Gastrocnemius medialis (tissue), 4 donors: ENCODE measurements around the gene ZSWIM4. TPM values are rescaled to one million over a fixed set of nuclear protein-coding genes. Genes with fewer than 3 reads are reported as not detected.

Experiments used
- ATAC-seq, 2 donors: fragments of 150-250 bp; one replicate each; pipeline ENCODE4 v1.9.1; 2016
- DNase-seq, 2 donors: peaks; one replicate each; pipeline ENCODE4 v3.0.0-alpha.2; 2019
- H3K27ac ChIP-seq, 4 donors: fragments of 200-600 bp; sonication (generic); 1 replicate in 1 of 4; 2 replicates in 3 of 4; pipeline ENCODE4 v1.5.1; 2016 to 2018; ENCODE audit warnings: mild to moderate bottlenecking in 2 of 4, moderate library complexity in 1 of 4
- H3K27me3 ChIP-seq, 3 donors: fragments of 200-600 bp; sonication (generic) in 2 of 3; 1 replicate in 1 of 3; 2 replicates in 2 of 3; pipeline versions ENCODE4 v1.5.1 to v1.6.0; 2016 to 2019; ENCODE audit warnings: mild to moderate bottlenecking in 1 of 3, moderate library complexity in 1 of 3
- H3K36me3 ChIP-seq, 2 donors: fragments of 200-600 bp; sonication (generic) in 1 of 2; one replicate each; pipeline ENCODE4 v1.5.1; 2017 to 2018
- H3K4me1 ChIP-seq, 2 donors: fragments of 200-600 bp; sonication (generic) in 1 of 2; one replicate each; pipeline ENCODE4 v1.5.1; 2016 to 2017; ENCODE audit warnings: mild to moderate bottlenecking in 2 of 2
- H3K4me3 ChIP-seq, 4 donors: fragments of 200-600 bp; sonication (generic) in 3 of 4; 1 replicate in 1 of 4; 2 replicates in 3 of 4; pipeline ENCODE4 v1.5.1; 2016 to 2019; ENCODE audit warnings: mild to moderate bottlenecking in 2 of 4
- H3K9me3 ChIP-seq, 3 donors: fragments of 200-600 bp; sonication (generic) in 2 of 3; 1 replicate in 1 of 3; 2 replicates in 2 of 3; pipeline ENCODE4 v1.5.1; 2016 to 2019
- POLR2A ChIP-seq, 2 donors: fragments of 450-650 bp; IDR thresholded peaks; one replicate each; pipeline ENCODE4 v1.6.1; 2017; ENCODE audit warnings: antibody characterized with exemption in 2 of 2, mild to moderate bottlenecking in 2 of 2, moderate library complexity in 2 of 2
- in situ Hi-C, 4 donors: fragments of 200-750 bp; cut with MboI; loops; one replicate each; pipeline versions ENCODE4 v1.15.0 to v1.8.0; 2017; ENCODE audit warnings: low sequenced_read_pairs in 4 of 4
- intact Hi-C: fragments of 100-400 bp; cut with DNase I; formaldehyde crosslinking; loops from one replicate; pipeline ENCODE4 v1.15.1; 2023; ENCODE audit warnings: low total_unique reads
- microRNA counts, 2 donors: library from miRNA; unstranded; fragments of <30 nt; microRNA quantifications; one replicate each; lab custom pipeline; 2016
- microRNA-seq, 2 donors: library from miRNA; unstranded; fragments of <30 nt; microRNA quantifications; one replicate each; pipeline ENCODE4, GENCODE V29; 2016; ENCODE audit warnings: borderline replicate concordance in 2 of 2
- total RNA-seq, 4 donors: library from RNA; depleted of rRNA; stranded (reverse); fragments of >200 nt; gene quantifications; one replicate each; pipeline versions ENCODE4 v1.1.0 to v1.2.3, GENCODE V29; 2016
- TF ChIP-seq, protein P1 (sequence below), 5 experiments: fragments of 450-650 bp in 3 of 5; fragments of 200-600 bp in 2 of 5; sonication (generic) in 2 of 5; IDR thresholded peaks in 4 of 5; conservative IDR thresholded peaks in 1 of 5; 1 replicate in 4 of 5; 2 replicates in 1 of 5; pipeline ENCODE4 v1.5.1; 2016 to 2019; ENCODE audit warnings: antibody characterized with exemption in 5 of 5, mild to moderate bottlenecking in 3 of 5, moderate library complexity in 3 of 5

ZSWIM4 gene
- total RNA-seq, 4 donors from 2014 or later = 3.9 to 6.3 (median 5.0) TPM

GRCh38 chr19:13877303-13877702, 82.1 kb downstream of the ZSWIM4 start:
- no peak overlapping the region for H3K4me3 ChIP-seq
- intact Hi-C loops = no loop called here
- ATAC-seq = no peak
- H3K27ac ChIP-seq = no peak overlapping the region
- H3K9me3 ChIP-seq = no peaks in the 10 kb centered on the region
- H3K4me1 ChIP-seq = peaks cover 13 to 17% of the 10 kb centered on the region in 2 donors
- TF ChIP-seq, protein P1, sequence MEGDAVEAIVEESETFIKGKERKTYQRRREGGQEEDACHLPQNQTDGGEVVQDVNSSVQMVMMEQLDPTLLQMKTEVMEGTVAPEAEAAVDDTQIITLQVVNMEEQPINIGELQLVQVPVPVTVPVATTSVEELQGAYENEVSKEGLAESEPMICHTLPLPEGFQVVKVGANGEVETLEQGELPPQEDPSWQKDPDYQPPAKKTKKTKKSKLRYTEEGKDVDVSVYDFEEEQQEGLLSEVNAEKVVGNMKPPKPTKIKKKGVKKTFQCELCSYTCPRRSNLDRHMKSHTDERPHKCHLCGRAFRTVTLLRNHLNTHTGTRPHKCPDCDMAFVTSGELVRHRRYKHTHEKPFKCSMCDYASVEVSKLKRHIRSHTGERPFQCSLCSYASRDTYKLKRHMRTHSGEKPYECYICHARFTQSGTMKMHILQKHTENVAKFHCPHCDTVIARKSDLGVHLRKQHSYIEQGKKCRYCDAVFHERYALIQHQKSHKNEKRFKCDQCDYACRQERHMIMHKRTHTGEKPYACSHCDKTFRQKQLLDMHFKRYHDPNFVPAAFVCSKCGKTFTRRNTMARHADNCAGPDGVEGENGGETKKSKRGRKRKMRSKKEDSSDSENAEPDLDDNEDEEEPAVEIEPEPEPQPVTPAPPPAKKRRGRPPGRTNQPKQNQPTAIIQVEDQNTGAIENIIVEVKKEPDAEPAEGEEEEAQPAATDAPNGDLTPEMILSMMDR (IDR thresholded peaks at IDR 0.05 in 4 of 5, conservative IDR thresholded peaks at IDR 0.05 in 1 of 5) = no peak
- TF ChIP-seq POLR2A (IDR thresholded peaks at IDR 0.05) = no peak
- no peak for DNase-seq
- H3K36me3 ChIP-seq = no peaks in the 10 kb centered on the region
- in situ Hi-C loops = loop anchor here (10.0 to 25.0 kb wide), 7 partner anchors 167 to 485 kb away; partner anchors contain the start of gene MISP3 (in 1 of the 4)
- H3K27me3 ChIP-seq = peaks cover 0 to 12% (median 11%) of the 10 kb centered on the region in 3 donors

GRCh38 chr19:13880059-13881043, 85.1 kb downstream of the ZSWIM4 start:
- H3K4me3 ChIP-seq = peak overlapping the region; percentile 33 to 49 (median 44)
- no peaks in the 10 kb centered on the region for H3K9me3 ChIP-seq
- H3K27me3 ChIP-seq = no peaks in the 10 kb centered on the region
- H3K36me3 ChIP-seq = no peaks in the 10 kb centered on the region
- peak; percentile 96 to 97 for ATAC-seq
- H3K27ac ChIP-seq = peak overlapping the region; percentile 77 to 92 (median 80)
- peak; percentile 94 to 98 for DNase-seq
- in situ Hi-C loops = loop anchor here (10.0 to 25.0 kb wide), 3 partner anchors 164 to 482 kb away; no protein-coding TSS in a partner anchor
- intact Hi-C loops = loop anchor here (1.0 to 5.0 kb wide), 7 partner anchors 26 to 468 kb away; partner anchors contain the start of genes ASF1B, BRME1, CC2D1A and DCAF15
- H3K4me1 ChIP-seq = peaks cover 13 to 17% of the 10 kb centered on the region in 2 donors
- TF ChIP-seq POLR2A (IDR thresholded peaks at IDR 0.05) = no peak
- TF ChIP-seq, protein P1 (IDR thresholded peaks at IDR 0.05 in 4 of 5, conservative IDR thresholded peaks at IDR 0.05 in 1 of 5) = peak; percentile 98 to 100 (median 99)

GRCh38 chr19:13881251-13881691, 86.0 kb downstream of the ZSWIM4 start:
- Histone ChIP-seq H3K27me3 (no peaks in the 10 kb centered on the region), H3K36me3 (no peaks in the 10 kb centered on the region), H3K27ac (peak overlapping the region; percentile 77 to 92 (median 80)), H3K4me1 (peaks cover 13 to 17% of the 10 kb centered on the region in 2 donors), H3K9me3 (no peaks in the 10 kb centered on the region), H3K4me3 (no peak overlapping the region)
- in situ Hi-C loops (loop anchor here (10.0 to 25.0 kb wide), 3 partner anchors 164 to 481 kb away; no protein-coding TSS in a partner anchor), intact Hi-C loops (loop anchor here (2.0 to 5.0 kb wide), 3 partner anchors 26 to 256 kb away; partner anchors contain the start of genes ASF1B, BRME1, CC2D1A and DCAF15)
- DNase-seq (no peak), ATAC-seq (no peak)
- TF ChIP-seq, protein P1 (IDR thresholded peaks at IDR 0.05 in 4 of 5, conservative IDR thresholded peaks at IDR 0.05 in 1 of 5) = no peak
- no peak for TF ChIP-seq POLR2A (IDR thresholded peaks at IDR 0.05)

MicroRNAs encoded within 50 kb of the gene (microRNA counts, 767-probe panel; counts per million panel counts)
- microRNA hsa-miR-181c-5p (lab: Ali Mortazavi, UCI) (356 to 448 counts per million in 2 donors), microRNA hsa-miR-23a-3p (lab: Ali Mortazavi, UCI) (12,634 to 13,368 counts per million in 2 donors), microRNA hsa-miR-24-3p (lab: Ali Mortazavi, UCI) (8,069 to 8,088 counts per million in 2 donors), microRNA hsa-miR-27a-3p (lab: Ali Mortazavi, UCI) (356 to 448 counts per million in 2 donors)

Small RNAs within 50 kb of the gene (microRNA-seq; reads per million reads assigned to microRNA genes)
- gene MIR181C (65.7 to 80.4 reads per million in 2 donors), gene MIR181D (66.2 to 72.6 reads per million in 2 donors)

Other genes starting within 250 kb of the ZSWIM4 start
- 10 to 100 TPM; 21.1 to 26.1 (median 23.4) TPM for gene MRI1, start 30.9 kb upstream of the ZSWIM4 start, total RNA-seq
- gene C19orf53, start 21.0 kb upstream of the ZSWIM4 start, total RNA-seq = 100 to 1,000 TPM; 158 to 283 (median 222) TPM
- gene NANOS3, start 81.7 kb downstream of the ZSWIM4 start, total RNA-seq = not detected
- 1 to 10 TPM in 1 of 4 donors, under 1 TPM in 3; 0.19 to 1.0 (median 0.56) TPM for gene BRME1, start 110.7 kb downstream of the ZSWIM4 start, total RNA-seq
- gene CC2D1A, start 110.8 kb downstream of the ZSWIM4 start, total RNA-seq = 10 to 100 TPM; 22.3 to 44.9 (median 33.7) TPM
- gene PODNL1, start 143.0 kb downstream of the ZSWIM4 start, total RNA-seq = under 1 TPM in 2 of 4 donors, not detected in 2; 0.55 to 0.61 TPM
- 10 to 100 TPM; 11.2 to 38.8 (median 18.0) TPM for gene DCAF15, start 157.1 kb downstream of the ZSWIM4 start, total RNA-seq
- 1 to 10 TPM; 2.7 to 7.2 (median 4.4) TPM for gene RFX1, start 210.9 kb downstream of the ZSWIM4 start, total RNA-seq
- gene RLN3, start 232.7 kb downstream of the ZSWIM4 start, total RNA-seq = not detected
- gene IL27RA, start 236.3 kb downstream of the ZSWIM4 start, total RNA-seq = 1 to 10 TPM; 1.4 to 3.7 (median 2.0) TPM